ENCODE results near the gene CHL1.

DNA sequence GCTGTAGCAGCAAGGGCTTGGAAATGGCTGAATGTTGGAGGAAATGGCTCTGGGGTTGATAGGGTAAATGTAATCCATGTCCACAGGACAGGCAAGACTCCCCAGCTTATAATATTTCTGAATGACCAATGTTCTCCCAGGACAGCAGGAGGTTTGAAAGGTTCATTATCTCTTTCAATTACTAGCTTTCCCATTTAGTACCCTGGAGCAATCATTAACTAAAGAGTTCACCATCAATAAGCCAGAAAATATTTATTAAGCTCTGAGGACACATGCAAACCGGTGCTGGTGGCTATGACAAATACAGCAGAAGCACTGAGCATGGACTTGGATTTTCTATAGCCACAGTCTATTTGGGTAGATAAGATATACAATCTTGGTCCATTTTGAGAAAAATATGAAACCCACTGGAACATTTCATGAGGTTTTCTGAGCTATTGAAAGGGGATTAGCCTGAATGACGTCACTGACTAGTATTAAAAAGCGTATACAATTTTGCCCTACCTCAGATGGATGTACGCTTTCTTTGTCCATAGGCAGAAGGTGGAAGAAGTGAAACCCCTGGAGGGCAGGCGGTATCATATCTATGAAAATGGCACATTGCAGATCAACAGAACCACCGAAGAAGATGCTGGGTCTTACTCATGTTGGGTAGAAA is 166.2 kb downstream of the CHL1 start:
- TF ChIP-seq CTCF (IDR thresholded peaks at IDR 0.05) (no peak), SREBF2 (IDR thresholded peaks at IDR 0.05) (no peak), HOXA7 (CRISPR knock-in tag; IDR thresholded peaks at IDR 0.05) (no peak), RCOR1 (IDR thresholded peaks at IDR 0.05; ENCODE audit: low read depth, low read length) (no peak), JUNB (IDR thresholded peaks at IDR 0.05) (no peak), SMC3 (IDR thresholded peaks at IDR 0.05) (no peak), CHD2 (IDR thresholded peaks at IDR 0.05; ENCODE audit: low read length, partially characterized antibody) (no peak), RAD21 (conservative IDR thresholded peaks at IDR 0.05 in 1 of 2, IDR thresholded peaks at IDR 0.05 in 1 of 2) (no peak)
- TF ChIP-seq, protein P1, sequence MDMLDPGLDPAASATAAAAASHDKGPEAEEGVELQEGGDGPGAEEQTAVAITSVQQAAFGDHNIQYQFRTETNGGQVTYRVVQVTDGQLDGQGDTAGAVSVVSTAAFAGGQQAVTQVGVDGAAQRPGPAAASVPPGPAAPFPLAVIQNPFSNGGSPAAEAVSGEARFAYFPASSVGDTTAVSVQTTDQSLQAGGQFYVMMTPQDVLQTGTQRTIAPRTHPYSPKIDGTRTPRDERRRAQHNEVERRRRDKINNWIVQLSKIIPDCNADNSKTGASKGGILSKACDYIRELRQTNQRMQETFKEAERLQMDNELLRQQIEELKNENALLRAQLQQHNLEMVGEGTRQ (IDR thresholded peaks at IDR 0.05), result no peak

Data from A549 (cell line).